Measurements from ENCODE around the gene YIF1B. TPM values are rescaled to one million over a fixed set of nuclear protein-coding genes. Genes with fewer than 3 reads are reported as not detected.

The YIF1B gene
- total and polyA plus RNA-seq, 4 donors, result 22.0 to 107 (median 53.7) TPM

DNA sequence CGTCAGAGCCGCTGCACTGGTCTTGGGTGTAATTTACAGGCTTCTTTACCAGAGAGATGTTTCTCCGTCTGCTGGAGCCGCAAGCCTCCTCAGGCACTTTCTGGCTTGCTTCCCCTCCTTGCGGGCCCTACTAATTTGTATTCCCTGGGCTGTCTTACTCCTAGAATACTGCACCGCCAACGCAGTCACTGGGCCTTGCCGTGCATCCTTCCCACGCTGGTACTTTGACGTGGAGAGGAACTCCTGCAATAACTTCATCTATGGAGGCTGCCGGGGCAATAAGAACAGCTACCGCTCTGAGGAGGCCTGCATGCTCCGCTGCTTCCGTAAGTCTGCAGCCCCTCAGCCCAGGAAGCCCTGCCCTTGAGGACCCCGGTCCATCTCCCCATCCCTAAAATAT is 25.8 kb downstream of the YIF1B start:
- Histone ChIP-seq H3K9me3 (ENCODE audit: control insufficient read depth in 4 of 4, insufficient read depth in 3 of 4, low read length in 3 of 4) (no peaks in the 10 kb centered on the region), H3K27ac (ENCODE audit: low read depth in 1 of 2, low read length in 1 of 2) (peak overlapping the region in 1 of 2 donors; percentile 65), H3K27me3 (ENCODE audit: control insufficient read depth in 3 of 3, insufficient read depth in 3 of 3, low read length in 2 of 3) (no peaks in the 10 kb centered on the region), H3K4me1 (ENCODE audit: control insufficient read depth in 5 of 5, insufficient read depth in 5 of 5, low read length in 5 of 5) (peaks cover 0 to 42% (median 11%) of the 10 kb centered on the region in 5 donors), H3K36me3 (ENCODE audit: control insufficient read depth in 4 of 4, insufficient read depth in 4 of 4, low read length in 4 of 4) (peaks cover 0 to 17% (median 0%) of the 10 kb centered on the region in 4 donors), H3K4me3 (no peak overlapping the region), H3K9ac (ENCODE audit: insufficient read depth in 1 of 2, low read length in 2 of 2) (no peak overlapping the region)
- DNase-seq (no peak), ATAC-seq (ENCODE audit: insufficient read depth, low FRiP score) (no peak)
- TF ChIP-seq, protein P1, sequence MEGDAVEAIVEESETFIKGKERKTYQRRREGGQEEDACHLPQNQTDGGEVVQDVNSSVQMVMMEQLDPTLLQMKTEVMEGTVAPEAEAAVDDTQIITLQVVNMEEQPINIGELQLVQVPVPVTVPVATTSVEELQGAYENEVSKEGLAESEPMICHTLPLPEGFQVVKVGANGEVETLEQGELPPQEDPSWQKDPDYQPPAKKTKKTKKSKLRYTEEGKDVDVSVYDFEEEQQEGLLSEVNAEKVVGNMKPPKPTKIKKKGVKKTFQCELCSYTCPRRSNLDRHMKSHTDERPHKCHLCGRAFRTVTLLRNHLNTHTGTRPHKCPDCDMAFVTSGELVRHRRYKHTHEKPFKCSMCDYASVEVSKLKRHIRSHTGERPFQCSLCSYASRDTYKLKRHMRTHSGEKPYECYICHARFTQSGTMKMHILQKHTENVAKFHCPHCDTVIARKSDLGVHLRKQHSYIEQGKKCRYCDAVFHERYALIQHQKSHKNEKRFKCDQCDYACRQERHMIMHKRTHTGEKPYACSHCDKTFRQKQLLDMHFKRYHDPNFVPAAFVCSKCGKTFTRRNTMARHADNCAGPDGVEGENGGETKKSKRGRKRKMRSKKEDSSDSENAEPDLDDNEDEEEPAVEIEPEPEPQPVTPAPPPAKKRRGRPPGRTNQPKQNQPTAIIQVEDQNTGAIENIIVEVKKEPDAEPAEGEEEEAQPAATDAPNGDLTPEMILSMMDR (IDR thresholded peaks at IDR 0.05; ENCODE audit: control extremely low read depth, extremely low read depth), result no peak
- WGBS, 2 donors, result 96 to 97% methylated on average over 15 of the region's 15 CpGs

DNA sequence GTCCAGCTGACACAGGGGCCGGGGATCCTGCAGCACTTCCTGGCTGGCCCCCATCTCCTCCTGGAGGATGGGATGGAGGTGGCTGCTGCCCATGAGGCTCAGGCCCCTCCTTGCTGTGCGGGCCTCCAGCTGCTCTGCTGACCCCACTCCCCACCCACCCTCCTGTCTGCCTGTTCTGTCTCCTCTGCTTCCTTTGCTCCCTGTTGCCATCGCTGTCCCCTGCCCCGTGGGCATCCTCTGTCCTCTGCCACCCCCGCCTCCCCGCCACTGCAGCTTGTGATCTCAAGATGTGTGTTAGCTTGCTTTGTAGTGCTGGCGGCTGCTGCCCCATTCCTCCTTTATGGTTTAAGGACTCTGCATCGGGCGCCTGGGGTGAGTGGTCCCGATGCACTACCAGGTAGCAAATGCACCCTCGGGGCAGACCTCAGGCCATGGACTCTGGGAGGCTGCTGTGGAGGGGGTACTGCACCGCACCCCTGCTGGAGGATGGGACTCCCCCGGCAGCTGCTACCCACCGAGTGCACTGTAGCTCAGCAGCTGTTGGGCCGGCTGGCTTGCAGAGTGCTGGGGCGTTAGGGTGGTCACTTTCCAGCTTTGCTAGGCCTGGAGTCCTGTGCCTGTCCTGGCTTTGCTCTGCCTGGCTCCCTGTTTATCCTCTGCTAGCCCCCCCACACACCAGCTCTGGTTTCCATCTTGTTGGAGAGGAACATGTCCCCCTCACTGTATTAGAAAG is 27.5 kb downstream of the YIF1B start:
- DNase-seq (peak in 1 of 3 donors; percentile 23), ATAC-seq (ENCODE audit: insufficient read depth, low FRiP score) (no peak)
- no peak overlapping the region for H3K9ac ChIP-seq (ENCODE audit: insufficient read depth in 1 of 2, low read length in 2 of 2)
- no peaks in the 10 kb centered on the region for H3K9me3 ChIP-seq (ENCODE audit: control insufficient read depth in 4 of 4, insufficient read depth in 3 of 4, low read length in 3 of 4)
- H3K4me3 ChIP-seq, result no peak overlapping the region
- no peaks in the 10 kb centered on the region for H3K27me3 ChIP-seq (ENCODE audit: control insufficient read depth in 3 of 3, insufficient read depth in 3 of 3, low read length in 2 of 3)
- TF ChIP-seq, protein P1 (IDR thresholded peaks at IDR 0.05; ENCODE audit: control extremely low read depth, extremely low read depth), result no peak
- WGBS, 2 donors, result 88 to 91% methylated on average over 16 of the region's 16 CpGs
- no peak overlapping the region for H3K27ac ChIP-seq (ENCODE audit: low read depth in 1 of 2, low read length in 1 of 2)
- H3K36me3 ChIP-seq (ENCODE audit: control insufficient read depth in 4 of 4, insufficient read depth in 4 of 4, low read length in 4 of 4), result peaks cover 0 to 20% (median 0%) of the 10 kb centered on the region in 4 donors
- H3K4me1 ChIP-seq (ENCODE audit: control insufficient read depth in 5 of 5, insufficient read depth in 5 of 5, low read length in 5 of 5), result peaks cover 0 to 37% (median 11%) of the 10 kb centered on the region in 5 donors

DNA sequence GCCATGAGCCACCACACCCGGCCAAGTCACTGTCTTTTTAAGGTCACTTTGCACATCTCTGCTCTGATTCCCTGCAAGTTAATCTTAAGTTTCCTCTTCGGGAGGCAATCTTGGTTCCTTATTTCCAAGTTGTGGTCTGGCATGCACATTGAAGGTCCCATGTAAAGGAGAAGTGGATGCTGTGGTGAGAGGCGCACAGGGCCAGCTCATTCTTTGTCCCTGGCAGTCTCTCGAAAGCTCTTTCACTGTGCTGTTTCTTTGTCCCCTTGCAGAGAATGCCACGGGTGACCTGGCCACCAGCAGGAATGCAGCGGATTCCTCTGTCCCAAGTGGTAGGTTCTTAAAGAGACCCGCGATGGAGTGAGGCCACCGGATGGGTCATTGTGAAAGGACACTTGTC is 28.1 kb downstream of the YIF1B start:
- TF ChIP-seq, protein P1 (IDR thresholded peaks at IDR 0.05; ENCODE audit: control extremely low read depth, extremely low read depth), result no peak
- DNase-seq (peak in 1 of 3 donors; percentile 26), ATAC-seq (ENCODE audit: insufficient read depth, low FRiP score) (no peak)
- Histone ChIP-seq H3K27me3 (ENCODE audit: control insufficient read depth in 3 of 3, insufficient read depth in 3 of 3, low read length in 2 of 3) (no peaks in the 10 kb centered on the region), H3K4me1 (ENCODE audit: control insufficient read depth in 5 of 5, insufficient read depth in 5 of 5, low read length in 5 of 5) (peaks cover 0 to 37% (median 11%) of the 10 kb centered on the region in 5 donors), H3K27ac (ENCODE audit: low read depth in 1 of 2, low read length in 1 of 2) (no peak overlapping the region), H3K9ac (ENCODE audit: insufficient read depth in 1 of 2, low read length in 2 of 2) (no peak overlapping the region), H3K4me3 (no peak overlapping the region), H3K9me3 (ENCODE audit: control insufficient read depth in 4 of 4, insufficient read depth in 3 of 4, low read length in 3 of 4) (no peaks in the 10 kb centered on the region), H3K36me3 (ENCODE audit: control insufficient read depth in 4 of 4, insufficient read depth in 4 of 4, low read length in 4 of 4) (peaks cover 0 to 20% (median 0%) of the 10 kb centered on the region in 4 donors)
- 39 to 60% methylated on average over 9 of the region's 9 CpGs for WGBS, 2 donors

All from lung (tissue), 12 donors.